ENCODE results near the gene NAA16.

The NAA16 gene

DNA sequence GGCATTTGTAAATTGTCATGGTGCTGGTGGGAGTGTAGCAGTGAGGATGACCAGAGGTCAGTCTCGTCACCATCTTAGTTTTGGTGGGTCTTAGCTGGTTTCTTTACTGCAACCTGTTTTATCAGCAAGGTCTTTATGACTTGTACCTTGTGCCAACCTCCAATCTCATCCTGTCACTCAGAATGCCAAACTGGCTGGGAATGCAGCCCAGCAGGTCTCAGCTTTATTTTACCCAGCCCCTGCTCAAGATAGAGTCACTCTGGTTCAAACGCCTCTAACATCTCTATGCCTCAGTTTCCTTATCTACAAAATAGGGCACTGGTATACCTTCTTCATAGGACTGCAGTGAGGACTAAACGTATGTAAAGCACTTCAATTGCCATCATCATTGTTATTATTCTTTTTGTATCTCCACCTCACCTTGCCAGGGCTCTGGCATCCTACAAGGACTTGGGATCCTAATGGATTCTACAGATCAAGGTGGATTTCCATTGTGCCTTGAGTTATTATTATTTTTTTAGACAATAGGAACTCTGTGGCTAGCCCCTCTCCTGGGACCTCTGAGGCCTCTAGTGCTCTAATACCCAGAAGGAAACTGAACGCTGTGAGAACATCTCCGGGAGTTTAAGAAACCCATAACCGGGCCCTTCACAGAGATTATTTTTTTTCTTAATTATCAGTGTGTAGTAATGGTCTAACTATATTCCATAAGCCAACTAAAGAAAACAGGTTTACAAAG lies 77.2 kb downstream of the NAA16 start:
- no peak overlapping the region for H3K4me3 ChIP-seq (ENCODE audit: low read depth, low read length)
- DNase-seq (ENCODE audit: low read depth) = no peak

DNA sequence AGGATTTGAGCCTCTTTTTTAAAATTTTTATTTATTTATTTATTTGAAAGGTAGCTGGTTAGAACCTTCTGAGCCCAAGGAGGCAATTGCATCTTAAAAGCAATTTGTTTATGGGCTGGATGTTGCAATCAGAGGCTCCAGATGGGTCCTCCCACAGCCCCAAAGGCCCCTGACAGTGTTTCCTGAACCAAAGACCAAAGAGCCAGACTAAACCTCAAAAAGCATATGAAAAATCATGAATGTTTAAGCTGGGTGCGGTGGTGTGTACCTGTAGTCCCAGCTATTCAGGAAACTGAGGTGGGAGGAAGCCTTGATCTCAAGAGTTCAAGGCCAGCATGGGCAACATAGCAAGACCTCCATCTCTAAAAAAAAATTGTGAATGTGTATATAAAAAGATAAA lies 78.5 kb downstream of the NAA16 start:
- DNase-seq (ENCODE audit: low read depth) = no peak
- TF ChIP-seq, protein P1, sequence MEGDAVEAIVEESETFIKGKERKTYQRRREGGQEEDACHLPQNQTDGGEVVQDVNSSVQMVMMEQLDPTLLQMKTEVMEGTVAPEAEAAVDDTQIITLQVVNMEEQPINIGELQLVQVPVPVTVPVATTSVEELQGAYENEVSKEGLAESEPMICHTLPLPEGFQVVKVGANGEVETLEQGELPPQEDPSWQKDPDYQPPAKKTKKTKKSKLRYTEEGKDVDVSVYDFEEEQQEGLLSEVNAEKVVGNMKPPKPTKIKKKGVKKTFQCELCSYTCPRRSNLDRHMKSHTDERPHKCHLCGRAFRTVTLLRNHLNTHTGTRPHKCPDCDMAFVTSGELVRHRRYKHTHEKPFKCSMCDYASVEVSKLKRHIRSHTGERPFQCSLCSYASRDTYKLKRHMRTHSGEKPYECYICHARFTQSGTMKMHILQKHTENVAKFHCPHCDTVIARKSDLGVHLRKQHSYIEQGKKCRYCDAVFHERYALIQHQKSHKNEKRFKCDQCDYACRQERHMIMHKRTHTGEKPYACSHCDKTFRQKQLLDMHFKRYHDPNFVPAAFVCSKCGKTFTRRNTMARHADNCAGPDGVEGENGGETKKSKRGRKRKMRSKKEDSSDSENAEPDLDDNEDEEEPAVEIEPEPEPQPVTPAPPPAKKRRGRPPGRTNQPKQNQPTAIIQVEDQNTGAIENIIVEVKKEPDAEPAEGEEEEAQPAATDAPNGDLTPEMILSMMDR (IDR thresholded peaks at IDR 0.05; ENCODE audit: low read depth, low read length, missing control alignments) = no peak
- no peak overlapping the region for H3K4me3 ChIP-seq (ENCODE audit: low read depth, low read length)

More for the DNA sequence above, 77.2 kb downstream of the NAA16 start:
- TF ChIP-seq, protein P1 (IDR thresholded peaks at IDR 0.05; ENCODE audit: low read depth, low read length, missing control alignments) = no peak

DNA sequence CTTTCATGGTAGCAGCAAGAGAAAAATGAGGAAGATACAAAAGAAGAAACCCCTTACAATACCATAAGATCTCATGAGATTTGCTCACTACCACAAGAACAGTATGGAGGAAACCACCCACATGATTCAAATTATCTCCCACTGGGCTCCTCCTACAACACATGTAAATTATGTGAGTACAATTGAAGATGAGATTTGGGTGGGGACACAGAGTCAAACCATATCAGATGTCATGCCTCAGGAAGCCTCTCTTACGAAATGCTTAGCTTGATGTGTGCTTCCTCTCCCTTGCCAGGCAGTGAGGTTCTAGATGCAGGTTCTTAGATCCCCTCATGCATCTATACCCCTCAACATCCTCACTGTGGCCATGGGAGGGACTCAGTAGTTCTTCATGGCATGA lies 83.1 kb downstream of the NAA16 start:
- TF ChIP-seq, protein P1 (IDR thresholded peaks at IDR 0.05; ENCODE audit: low read depth, low read length, missing control alignments) = no peak
- DNase-seq (ENCODE audit: low read depth) = no peak
- no peak overlapping the region for H3K4me3 ChIP-seq (ENCODE audit: low read depth, low read length)

DNA sequence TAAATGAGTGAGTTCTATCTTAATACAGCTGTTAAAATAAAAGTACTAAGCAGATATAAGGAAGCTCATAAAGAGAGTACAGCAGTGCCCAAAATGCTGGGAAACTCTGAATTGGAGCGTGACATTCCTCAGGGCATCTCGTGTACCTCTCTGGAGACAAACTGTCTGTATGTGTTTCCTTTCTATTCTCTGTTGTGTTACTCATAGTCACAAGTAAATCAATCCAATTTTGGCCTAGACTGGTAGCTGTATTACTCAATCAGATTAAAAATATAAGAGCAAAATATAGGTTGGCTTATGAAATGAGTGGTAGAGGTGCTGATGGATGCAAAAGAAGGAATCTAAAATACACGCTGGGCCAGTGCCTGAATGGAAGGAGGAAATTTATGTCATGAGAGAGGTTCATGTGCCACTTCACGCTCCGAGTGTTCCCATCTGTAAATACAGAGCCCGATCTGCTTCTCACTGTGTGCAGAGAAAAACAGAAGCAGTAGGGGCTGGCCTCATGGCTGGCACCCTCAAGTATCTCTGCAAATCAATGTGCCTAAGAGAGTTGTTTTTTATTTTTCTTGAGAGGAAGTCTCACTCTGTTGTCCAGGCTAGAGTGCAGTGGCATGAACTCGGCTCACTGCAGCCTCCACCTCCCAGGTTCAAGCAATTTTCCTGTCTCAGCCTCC lies 87.6 kb downstream of the NAA16 start:
- DNase-seq (ENCODE audit: low read depth) = no peak
- TF ChIP-seq, protein P1 (IDR thresholded peaks at IDR 0.05; ENCODE audit: low read depth, low read length, missing control alignments) = no peak

DNA sequence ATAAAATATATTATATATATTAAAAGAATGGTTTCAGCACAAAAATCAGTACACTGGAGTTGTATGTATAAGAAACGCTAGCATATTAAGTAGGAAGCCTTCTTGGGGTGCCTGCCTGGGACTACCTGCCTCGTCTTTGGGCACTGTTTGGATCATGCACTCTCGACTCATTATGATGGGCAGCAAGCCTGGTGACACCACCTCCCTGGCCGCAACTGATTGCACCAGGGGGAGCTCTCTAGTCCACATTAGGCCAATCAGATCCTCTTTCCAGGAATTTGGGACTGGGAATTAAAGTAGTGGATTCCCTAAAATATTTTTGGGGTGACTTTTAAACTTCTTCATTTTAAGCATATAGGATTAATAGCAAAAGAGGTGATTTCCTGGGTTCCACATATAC lies 90.3 kb downstream of the NAA16 start:
- DNase-seq (ENCODE audit: low read depth) = no peak
- no peak overlapping the region for H3K4me3 ChIP-seq (ENCODE audit: low read depth, low read length)
- TF ChIP-seq, protein P1 (IDR thresholded peaks at IDR 0.05; ENCODE audit: low read depth, low read length, missing control alignments) = no peak

More for the DNA sequence above, 87.6 kb downstream of the NAA16 start:
- no peak overlapping the region for H3K4me3 ChIP-seq (ENCODE audit: low read depth, low read length)

DNA sequence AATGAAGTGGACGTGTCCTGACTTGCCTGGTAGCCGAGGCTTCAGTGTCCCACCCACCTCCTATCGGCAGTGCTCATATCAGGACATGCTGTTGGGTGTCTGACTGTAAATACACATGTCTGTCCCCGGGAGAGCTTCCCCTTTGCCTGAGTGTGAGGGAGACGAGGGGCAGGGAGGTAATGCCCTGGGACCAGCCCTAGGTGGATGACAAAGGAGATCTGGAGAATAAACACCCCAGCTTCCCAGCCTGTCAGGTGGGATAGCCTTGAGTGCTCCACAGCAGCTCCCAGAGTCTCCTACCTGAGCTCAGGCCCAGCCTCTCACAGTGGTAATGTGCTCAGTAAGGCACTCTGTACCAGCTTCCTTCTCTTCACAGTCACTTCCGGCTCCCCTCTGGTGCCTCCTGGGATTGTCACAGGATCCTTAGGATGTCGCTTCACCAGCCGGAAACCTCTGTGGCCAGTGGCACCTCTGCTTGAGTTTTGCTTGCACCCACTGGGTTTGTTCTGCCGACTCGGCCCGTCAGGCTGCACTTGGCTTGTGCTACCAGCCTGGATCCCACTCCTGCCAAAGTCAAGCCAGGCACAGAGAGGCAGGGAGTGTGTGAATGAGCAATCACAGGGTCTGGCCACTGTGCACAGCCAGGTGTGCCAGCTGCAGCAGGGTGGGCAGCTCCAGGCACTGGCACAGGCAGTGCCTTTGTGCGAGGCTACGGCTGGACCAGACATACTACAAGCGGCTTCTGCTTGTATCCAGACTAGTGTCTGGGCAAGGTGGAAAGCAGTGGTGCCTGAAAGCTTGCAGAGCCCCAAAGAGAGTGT lies 91.8 kb downstream of the NAA16 start:
- TF ChIP-seq, protein P1 (IDR thresholded peaks at IDR 0.05; ENCODE audit: low read depth, low read length, missing control alignments) = no peak

More for the DNA sequence above, 91.8 kb downstream of the NAA16 start:
- H3K4me3 ChIP-seq (ENCODE audit: low read depth, low read length) = no peak overlapping the region
- DNase-seq (ENCODE audit: low read depth) = no peak

Data from GM12864 (cell line).